Retina (tissue), 1 donor: ENCODE data around the gene SPATA20.

Experiments used
- DNase-seq: peaks from one replicate; pipeline ENCODE4 v3.0.0-alpha.2; 2016

SPATA20 gene

GRCh38 chr17:50605429-50605828 is 58.5 kb downstream of the SPATA20 start:
- DNase-seq = no peak
